ENCODE results near the gene ALLC.

The ALLC gene

DNA sequence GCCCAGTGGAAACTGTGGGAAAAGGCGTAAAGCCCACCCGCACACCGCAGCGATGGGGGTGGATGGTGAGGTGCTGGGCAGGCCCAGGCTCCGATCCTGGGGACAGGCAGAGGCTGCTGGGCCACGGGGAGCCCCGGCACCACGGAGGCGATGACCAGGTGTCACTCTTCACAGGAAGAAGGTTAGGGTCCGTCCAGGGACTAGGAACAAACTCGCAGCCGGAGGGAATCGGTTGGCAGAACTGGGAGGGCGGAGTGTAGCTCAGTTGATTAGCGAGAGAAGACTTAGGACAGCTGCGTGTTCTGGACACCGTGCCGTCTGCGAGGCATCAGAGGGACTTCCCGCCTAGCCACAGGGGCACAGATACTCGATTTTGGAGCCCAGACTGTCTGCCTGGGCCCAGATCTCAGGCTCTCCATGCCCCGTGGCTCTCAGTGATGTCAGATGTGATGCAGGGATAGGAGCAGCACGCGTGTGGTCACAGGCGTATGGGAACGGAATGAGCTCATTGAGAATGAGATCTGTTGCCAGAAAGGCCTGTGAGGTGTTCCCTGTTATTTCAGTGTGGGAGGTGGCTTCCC lies 16.1 kb upstream of the ALLC start:
- DNase-seq: no peak

DNA sequence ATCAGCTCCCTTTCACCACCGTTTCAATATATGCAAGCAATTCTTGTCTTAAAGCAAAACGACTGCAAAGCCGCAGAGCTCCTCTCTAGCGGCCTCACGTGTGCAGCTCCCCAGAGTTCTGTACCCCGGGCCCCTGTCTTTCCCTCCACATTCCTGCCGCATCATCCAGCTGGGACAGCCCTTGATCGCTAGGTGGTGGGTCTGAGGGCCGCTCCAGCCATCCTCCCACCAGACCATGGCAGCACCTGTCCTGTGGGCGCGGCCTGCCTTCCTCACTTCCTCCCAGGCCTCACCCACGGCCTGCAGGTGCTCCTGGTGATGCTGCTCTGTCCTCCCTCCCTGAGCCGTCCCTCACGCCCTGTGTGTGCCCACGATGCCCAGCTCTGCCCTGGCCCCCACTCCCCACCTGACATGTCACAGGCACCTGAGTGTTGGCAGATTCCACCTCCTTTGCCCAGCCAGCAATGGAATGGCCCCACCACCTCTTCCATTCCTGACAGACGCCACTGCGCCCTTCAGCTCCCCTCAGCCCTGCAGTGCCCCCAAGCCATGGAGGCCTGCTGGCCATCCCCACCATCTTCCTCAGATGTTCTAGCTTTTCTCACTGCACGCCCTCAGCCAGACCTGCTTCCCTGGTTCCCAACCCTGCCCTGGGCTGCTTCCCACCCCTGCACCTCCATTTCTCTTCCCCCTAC lies 15.3 kb upstream of the ALLC start:
- DNase-seq: no peak

- no peak for DNase-seq
Measured at GRCh38 chr2:3643371-3644245, 14.4 kb upstream of the ALLC start.

- DNase-seq: no peak
Measured at GRCh38 chr2:3644246-3644525, 13.8 kb upstream of the ALLC start.

DNA sequence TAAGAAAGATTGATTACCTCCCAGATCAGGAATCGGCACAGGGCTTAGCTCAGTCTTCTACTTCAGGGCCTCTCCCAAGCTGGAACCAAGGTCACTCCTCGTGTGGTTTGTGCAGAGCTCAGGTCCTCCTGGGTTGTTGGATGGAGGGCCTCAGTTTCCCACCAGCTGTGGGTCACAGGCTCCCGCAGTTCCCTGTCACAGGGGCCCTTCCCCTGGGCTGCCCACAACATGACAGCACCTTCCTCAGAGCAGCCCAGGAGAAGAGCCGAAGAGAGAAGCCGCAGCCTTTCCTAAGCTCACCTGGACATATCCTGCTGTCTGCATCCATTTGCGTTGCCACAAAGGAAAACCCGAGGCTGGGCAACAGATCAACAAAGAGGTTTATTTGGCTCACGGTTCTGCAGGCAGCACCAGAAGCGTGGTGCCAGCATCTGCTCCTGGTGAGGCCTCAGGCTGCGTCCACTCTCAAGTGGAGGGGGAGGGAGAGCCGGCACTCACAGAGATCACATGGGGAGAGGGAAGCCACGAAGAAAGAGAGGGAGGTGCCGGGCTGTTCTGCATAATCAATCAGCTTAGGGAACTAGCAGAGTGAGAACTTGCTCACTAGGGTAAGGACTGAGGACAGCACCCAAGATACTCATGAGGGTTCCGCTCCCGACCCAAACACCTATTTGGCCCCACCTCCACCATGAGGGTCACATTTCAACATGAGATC lies 13.0 kb upstream of the ALLC start:
- DNase-seq: no peak

GRCh38 chr2:3645745-3646389 lies 12.1 kb upstream of the ALLC start:
- DNase-seq: no peak

GRCh38 chr2:3646446-3646845 lies 11.6 kb upstream of the ALLC start:
- no peak for DNase-seq

DNA sequence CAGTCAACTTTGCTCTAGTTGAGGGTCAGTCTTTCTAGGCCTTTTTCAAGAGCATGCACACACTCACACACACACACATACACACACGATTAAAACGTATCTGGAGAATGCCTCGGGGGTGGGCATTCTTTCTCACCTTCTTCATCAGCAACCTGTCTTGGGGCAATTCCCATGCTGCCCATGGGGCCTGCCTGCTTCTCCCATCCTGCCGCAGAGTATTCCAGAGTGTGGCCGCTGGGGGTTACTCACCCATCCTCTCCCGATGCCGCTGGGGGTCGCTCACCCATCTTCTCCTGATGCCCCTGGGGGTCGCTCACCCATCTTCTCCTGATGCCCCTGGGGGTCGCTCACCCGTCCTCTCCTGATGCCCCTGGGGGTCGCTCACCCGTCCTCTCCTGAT lies 10.8 kb upstream of the ALLC start:
- no peak for DNase-seq

- no peak for DNase-seq
Measured at GRCh38 chr2:3647831-3648651, 10.0 kb upstream of the ALLC start.

- DNase-seq: no peak
Measured at GRCh38 chr2:3648652-3649177, 9.3 kb upstream of the ALLC start.

- DNase-seq: no peak
Measured at GRCh38 chr2:3649581-3649980, 8.4 kb upstream of the ALLC start.

- no peak for DNase-seq
Measured at GRCh38 chr2:3650140-3650920, 7.7 kb upstream of the ALLC start.

DNA sequence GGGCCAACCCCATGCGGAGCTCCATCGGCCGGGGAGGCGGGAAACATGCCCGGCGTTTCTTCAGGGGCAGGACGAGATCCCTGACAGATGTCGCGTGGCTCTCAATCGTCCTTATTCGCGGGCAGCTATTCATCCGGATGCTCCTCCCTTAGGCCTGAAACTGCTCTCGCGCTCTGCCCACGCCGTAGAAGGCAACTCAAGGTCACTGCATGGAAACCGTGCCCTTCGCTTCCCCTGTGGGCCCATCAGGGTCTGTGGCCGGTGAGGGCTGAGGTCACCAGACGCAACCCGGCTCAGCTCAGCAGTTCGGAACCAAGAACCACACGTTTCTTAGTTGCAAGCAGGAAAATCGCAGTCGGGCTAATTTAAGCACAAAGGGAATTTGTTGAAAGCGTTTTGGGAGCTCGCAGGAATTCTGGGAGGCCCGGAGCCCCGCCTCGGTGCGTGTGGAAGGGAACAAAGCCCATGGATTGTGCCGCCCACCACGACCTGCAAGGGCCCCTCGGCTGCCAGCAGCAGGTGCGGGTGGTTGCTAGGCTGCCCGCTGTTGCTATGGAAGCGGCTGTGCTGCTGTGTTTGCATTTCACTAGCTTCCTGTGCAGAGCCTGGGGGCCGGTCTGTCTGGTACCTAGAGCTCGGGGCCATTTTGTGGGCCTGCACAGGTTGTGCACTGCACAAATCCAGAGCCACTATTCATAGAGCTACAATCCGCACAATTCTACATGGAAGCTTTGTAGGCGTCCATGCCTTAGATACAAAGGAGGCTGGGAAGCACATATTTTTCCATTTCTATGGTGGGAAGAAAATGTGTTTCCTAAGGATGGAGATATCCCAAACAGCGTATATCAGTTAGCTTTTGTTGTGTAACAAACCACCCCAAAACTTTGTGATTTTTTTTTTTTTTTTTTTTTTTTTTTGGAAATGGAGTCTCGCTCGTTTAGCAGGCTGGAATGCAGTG lies 6.0 kb upstream of the ALLC start:
- peak; percentile 41 for DNase-seq

GRCh38 chr2:3652896-3653625 lies 4.9 kb upstream of the ALLC start:
- DNase-seq: no peak

GRCh38 chr2:3654011-3654410 lies 4.0 kb upstream of the ALLC start:
- no peak for DNase-seq

- no peak for DNase-seq
Measured at GRCh38 chr2:3654531-3655225, 3.3 kb upstream of the ALLC start.

DNA sequence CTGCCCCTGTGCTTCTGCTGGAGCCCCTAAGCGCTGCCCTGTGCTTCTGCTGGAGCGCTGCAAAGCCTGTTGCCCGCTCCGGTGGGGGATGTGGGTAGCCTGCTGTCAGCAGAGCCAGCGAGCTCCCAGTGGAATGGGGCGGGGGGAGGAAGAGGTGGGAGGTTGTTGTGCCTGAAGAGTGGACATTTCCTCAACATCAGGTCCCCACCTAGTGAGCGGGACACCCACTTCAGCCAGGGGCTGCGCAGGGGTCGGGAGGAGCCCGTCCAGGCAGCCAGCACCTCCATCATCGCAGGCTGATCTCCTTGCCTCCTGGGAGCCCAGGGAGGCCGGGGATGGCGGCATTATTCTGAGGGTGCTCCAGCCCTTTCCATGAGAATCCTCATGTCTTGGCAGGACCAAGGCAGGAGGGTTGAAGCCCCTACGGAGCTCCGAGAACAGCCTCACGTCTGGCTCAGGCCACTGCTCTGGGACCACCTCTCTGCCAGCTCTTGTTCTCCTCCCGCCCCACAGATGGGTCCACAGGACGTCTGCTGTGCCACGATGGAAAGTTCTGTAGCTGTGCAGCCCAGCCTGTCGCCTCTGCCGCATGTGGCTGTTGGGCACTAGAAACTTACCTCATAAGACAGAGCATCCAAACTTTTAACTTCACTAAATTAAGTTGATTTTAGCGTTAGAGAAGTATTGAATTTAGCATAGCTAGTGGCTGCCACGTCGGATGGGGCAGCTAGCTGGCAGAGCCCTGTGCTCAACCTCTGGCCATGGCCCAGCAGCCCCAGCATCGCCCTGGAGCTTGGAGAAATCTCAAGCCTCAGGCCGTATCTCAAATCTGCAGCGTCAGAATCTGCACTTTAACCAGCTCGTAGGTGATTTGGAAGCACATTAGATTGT lies 1.9 kb upstream of the ALLC start:
- DNase-seq: no peak

All from T-helper 9 cell (primary cell).